Chondrocyte (in vitro differentiated cells): Measurements from ENCODE around the gene SPARC. TPM values are rescaled to one million over a fixed set of nuclear protein-coding genes. Genes with fewer than 3 reads are reported as not detected.
A peak's percentile ranks its signal among the peaks of the same experiment; 100 is the strongest.

ENCODE experiments used
- DNase-seq: peaks from one replicate; pipeline ENCODE4 v3.0.0; 2021; ENCODE audit warnings: mixed read lengths, low spot score
- H3K27ac Mint-ChIP-seq: one replicate; pipeline ENCODE4 v1.8.0; 2021; ENCODE audit warnings: mild to moderate bottlenecking, moderate library complexity, mixed read lengths; ENCODE audit not compliant: unreplicated experiment
- H3K27me3 Mint-ChIP-seq: 2 replicates; pipeline ENCODE4 v1.8.0; 2021; ENCODE audit warnings: low read depth, mixed read lengths
- H3K36me3 Mint-ChIP-seq: 2 replicates; pipeline ENCODE4 v1.8.0; 2021; ENCODE audit warnings: low read depth, mixed read lengths
- H3K4me1 Mint-ChIP-seq: 2 replicates; pipeline ENCODE4 v1.8.0; 2021; ENCODE audit warnings: low read depth, mild to moderate bottlenecking, mixed read lengths
- H3K4me3 Mint-ChIP-seq: one replicate; pipeline ENCODE4 v1.8.0; 2021; ENCODE audit warnings: mild to moderate bottlenecking, moderate library complexity, mixed read lengths; ENCODE audit not compliant: unreplicated experiment
- H3K9me3 Mint-ChIP-seq: 2 replicates; pipeline ENCODE4 v1.8.0; 2021; ENCODE audit warnings: low read depth, mixed read lengths
- total RNA-seq: library from RNA; stranded (reverse); gene quantifications from 3 replicates; pipeline ENCODE4 v1.2.1, GENCODE V29; 2021
- TF ChIP-seq, protein P1 (sequence below): fragments of 200-600 bp; sonication (generic); IDR thresholded peaks from 2 replicates; pipeline ENCODE4 v1.5.0; 2021; ENCODE audit warnings: antibody characterized with exemption, mild to moderate bottlenecking, moderate library complexity

The SPARC gene
- total RNA-seq, 1 donor from 2014 or later, result 24,306 TPM

DNA sequence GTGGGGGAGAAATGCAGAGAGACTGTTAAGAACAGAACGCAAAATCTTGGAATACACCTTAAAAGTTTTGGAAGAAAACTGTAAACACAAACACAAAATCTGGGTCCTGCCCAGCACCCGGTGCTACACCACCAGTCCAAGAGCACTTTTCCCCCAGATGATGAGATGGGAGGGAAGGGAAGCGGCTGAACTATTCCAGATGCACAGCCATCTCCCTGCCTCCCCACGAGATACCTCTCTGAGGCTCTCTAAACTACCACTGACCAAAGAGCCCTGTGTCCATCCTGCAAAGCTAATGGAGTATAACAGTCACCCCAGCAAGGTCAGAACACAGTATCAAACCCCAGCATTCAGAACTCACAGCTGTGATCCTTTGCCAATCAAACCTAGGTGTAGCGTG, 8.0 kb downstream of the SPARC start:
- H3K9me3 Mint-ChIP-seq, result no peaks in the 10 kb centered on the region
- H3K27me3 Mint-ChIP-seq, result no peaks in the 10 kb centered on the region
- H3K4me1 Mint-ChIP-seq, result peaks cover 99% of the 10 kb centered on the region
- peaks cover 55% of the 10 kb centered on the region for H3K36me3 Mint-ChIP-seq
- H3K4me3 Mint-ChIP-seq, result peak overlapping the region; percentile 64
- H3K27ac Mint-ChIP-seq, result peak overlapping the region; percentile 92
- TF ChIP-seq, protein P1, sequence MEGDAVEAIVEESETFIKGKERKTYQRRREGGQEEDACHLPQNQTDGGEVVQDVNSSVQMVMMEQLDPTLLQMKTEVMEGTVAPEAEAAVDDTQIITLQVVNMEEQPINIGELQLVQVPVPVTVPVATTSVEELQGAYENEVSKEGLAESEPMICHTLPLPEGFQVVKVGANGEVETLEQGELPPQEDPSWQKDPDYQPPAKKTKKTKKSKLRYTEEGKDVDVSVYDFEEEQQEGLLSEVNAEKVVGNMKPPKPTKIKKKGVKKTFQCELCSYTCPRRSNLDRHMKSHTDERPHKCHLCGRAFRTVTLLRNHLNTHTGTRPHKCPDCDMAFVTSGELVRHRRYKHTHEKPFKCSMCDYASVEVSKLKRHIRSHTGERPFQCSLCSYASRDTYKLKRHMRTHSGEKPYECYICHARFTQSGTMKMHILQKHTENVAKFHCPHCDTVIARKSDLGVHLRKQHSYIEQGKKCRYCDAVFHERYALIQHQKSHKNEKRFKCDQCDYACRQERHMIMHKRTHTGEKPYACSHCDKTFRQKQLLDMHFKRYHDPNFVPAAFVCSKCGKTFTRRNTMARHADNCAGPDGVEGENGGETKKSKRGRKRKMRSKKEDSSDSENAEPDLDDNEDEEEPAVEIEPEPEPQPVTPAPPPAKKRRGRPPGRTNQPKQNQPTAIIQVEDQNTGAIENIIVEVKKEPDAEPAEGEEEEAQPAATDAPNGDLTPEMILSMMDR, result no peak
- no peak for DNase-seq

DNA sequence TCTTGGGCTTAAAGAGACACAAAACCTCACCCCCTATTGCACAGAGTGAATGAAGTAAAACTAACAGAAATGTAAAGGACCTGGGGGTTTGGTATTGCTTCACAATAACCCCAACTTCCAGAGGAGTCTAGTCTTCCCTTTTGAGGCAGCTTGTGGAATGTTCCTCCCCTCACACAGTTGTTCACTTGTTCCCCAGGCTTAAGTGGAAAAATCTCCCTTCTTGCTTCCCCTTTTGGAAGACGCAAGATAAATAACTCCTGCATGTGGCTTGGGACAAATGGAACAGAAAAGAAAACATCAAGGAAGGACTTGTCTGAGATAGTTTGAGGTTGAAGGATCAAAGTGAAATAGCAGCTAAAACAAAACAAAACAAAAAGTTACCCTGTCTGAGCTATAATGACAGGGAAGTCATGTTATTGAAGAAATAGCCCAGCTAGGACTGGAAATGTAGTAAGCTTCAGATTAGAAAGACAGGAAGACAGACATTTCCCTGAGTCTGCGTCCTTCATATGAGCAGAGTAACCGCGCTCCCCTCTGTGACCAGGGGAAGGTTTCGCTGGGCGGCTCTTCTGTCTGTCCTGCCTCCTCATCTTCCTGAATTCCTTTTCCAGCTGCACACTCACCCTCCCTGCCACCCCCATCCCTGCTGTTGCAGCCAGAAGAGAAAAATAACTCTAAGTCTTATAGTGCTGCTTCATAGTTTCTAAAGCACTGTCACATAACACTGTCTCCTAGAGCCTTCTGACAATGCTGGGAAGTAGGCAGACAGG, 8.8 kb downstream of the SPARC start:
- H3K4me1 Mint-ChIP-seq, result peaks cover 99% of the 10 kb centered on the region

DNA sequence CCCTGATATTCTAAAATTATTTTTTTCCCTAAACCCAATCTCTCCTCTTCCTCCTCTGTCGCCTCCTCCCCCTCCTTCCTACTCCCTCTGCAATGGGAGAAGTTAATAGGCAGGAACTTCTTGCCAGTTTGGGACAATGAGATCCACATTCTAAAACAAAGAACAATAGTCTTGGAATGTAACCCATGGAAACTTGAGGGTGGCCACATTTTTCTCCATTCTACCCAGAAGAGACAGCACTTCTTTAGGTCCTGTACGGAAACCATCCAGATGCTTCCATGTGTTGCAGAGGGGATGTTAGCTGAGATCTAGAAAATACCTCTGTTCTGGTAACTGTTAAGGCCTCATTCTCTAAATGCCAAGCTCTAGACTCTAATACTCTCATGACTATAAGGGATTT, 10.0 kb downstream of the SPARC start:
- Mint-ChIP-seq H3K27me3 (no peaks in the 10 kb centered on the region), H3K4me1 (peaks cover 99% of the 10 kb centered on the region), H3K27ac (peak overlapping the region; percentile 92), H3K36me3 (peaks cover 59% of the 10 kb centered on the region), H3K4me3 (peak overlapping the region; percentile 63), H3K9me3 (no peaks in the 10 kb centered on the region)
- no peak for DNase-seq
- TF ChIP-seq, protein P1, result no peak

More for the DNA sequence above, 8.8 kb downstream of the SPARC start:
- DNase-seq, result no peak
- TF ChIP-seq, protein P1, result no peak
- no peaks in the 10 kb centered on the region for H3K27me3 Mint-ChIP-seq
- H3K36me3 Mint-ChIP-seq, result peaks cover 56% of the 10 kb centered on the region
- peak overlapping the region; percentile 64 for H3K4me3 Mint-ChIP-seq
- H3K9me3 Mint-ChIP-seq, result no peaks in the 10 kb centered on the region
- peak overlapping the region; percentile 92 for H3K27ac Mint-ChIP-seq

DNA sequence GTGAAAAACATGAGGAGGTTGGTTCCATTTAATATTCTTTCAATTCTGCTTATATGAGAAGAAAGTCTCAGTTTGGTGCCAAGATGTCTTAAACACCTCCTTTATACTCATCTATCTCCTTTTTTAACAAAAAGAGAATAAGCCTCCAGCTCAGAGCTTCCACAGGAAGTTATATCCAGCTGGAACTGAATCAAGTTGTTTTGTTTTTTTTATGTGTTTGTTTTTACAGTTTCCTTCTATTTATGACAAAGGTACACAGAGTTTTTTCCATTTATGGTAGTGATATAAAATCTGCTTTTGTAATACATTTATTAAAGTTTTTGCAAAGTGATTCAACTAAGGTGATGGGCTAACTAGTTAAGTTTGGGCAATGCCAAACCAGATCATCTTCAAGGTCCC, 10.4 kb downstream of the SPARC start:
- H3K36me3 Mint-ChIP-seq, result peaks cover 60% of the 10 kb centered on the region
- no peak for DNase-seq
- TF ChIP-seq, protein P1, result no peak
- H3K9me3 Mint-ChIP-seq, result no peaks in the 10 kb centered on the region
- peak overlapping the region; percentile 45 for H3K4me3 Mint-ChIP-seq
- no peaks in the 10 kb centered on the region for H3K27me3 Mint-ChIP-seq
- H3K27ac Mint-ChIP-seq, result peak overlapping the region; percentile 92
- H3K4me1 Mint-ChIP-seq, result peaks cover 99% of the 10 kb centered on the region

DNA sequence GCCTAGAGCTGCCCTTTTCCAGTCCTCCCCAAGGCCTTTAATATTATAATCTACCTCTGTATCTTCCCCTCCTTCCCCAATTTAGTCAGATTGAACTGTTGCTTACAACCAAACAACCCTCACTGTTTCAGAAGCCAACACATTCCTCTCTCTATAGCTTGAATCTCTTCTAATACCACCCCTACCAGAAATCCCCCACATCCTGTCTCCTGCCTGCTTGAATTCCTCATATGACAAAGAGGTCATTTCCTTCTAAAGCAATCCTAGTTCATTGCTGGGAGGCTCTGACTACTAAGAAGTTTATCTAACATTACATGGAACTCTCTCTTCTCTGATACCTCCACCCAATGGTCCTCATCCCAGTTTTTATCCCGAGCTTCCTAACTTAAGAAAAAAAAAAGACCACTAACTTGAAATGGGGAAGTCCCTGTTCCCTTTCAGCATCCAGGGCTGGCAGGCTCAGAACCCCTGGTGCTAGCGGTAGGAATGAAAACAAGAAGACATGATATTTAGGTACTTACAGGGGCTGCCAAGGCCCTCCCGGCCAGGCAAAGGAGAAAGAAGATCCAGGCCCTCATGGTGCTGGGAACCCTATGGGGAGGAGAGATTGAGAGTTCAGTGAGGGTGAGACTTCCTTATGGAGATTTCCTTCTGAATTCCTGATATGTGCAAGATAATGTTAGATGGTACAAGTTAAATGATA, 11.0 kb downstream of the SPARC start:
- peak overlapping the region; percentile 45 for H3K4me3 Mint-ChIP-seq
- H3K4me1 Mint-ChIP-seq, result peaks cover 99% of the 10 kb centered on the region
- no peaks in the 10 kb centered on the region for H3K9me3 Mint-ChIP-seq
- H3K27ac Mint-ChIP-seq, result peak overlapping the region; percentile 92
- DNase-seq, result no peak
- H3K27me3 Mint-ChIP-seq, result no peaks in the 10 kb centered on the region
- TF ChIP-seq, protein P1, result no peak
- peaks cover 58% of the 10 kb centered on the region for H3K36me3 Mint-ChIP-seq
